Neural progenitor cell (in vitro differentiated cells): ENCODE data around the gene KLK14.

Experiments
- CTCF ChIP-seq: fragments of 200-600 bp; sonication (generic); IDR thresholded peaks from 2 replicates; pipeline ENCODE4 v1.5.1; 2017; ENCODE audit warnings: antibody characterized with exemption, mild to moderate bottlenecking
- EZH2 ChIP-seq: fragments of 200-600 bp; sonication (generic); IDR thresholded peaks from 2 replicates; pipeline ENCODE4 v1.6.1; 2017; ENCODE audit warnings: antibody characterized with exemption, mild to moderate bottlenecking, moderate library complexity
- EZH2phosphoT487 ChIP-seq: fragments of 200-600 bp; sonication (generic); IDR thresholded peaks from 2 replicates; pipeline ENCODE4 v1.6.1; 2017; ENCODE audit warnings: antibody characterized with exemption

DNA sequence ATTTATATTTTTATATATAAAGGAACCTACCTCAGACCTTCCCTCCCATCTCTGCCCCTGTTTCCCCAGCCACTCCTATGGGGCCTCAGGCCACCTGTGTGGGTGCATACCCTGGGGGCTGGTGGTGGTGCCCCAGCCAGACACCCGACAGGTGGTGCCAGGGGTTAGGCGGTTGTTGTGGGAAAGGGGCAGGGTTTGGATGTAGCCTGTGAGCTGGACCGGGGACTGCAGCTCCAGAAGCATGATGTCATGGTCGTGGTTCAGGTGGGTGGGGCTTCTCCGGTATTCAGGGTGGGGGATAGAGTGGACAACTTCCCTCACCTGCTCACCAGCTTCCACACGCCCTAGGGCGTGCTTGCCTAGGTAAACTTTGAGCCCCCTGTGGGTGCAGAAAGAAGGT is 23.0 kb downstream of the KLK14 start:
- TF ChIP-seq EZH2 (no peak), CTCF (no peak), EZH2phosphoT487 (no peak)
